WTC11 (cell line): Measurements from ENCODE around the gene CTNS. TPM values are rescaled to one million over a fixed set of nuclear protein-coding genes. Genes with fewer than 3 reads are reported as not detected.

Source experiments
- ATAC-seq: fragments of 200-7000 bp; cut with Tn5 transposase; 2 replicates; pipeline ENCODE4 v1.10.0; 2021; ENCODE audit warnings: mild to moderate bottlenecking, moderate library complexity
- CTCF ChIA-PET: fragments of 300-600 bp; sonication (Branson Sonifier 250); formaldehyde crosslinking; loops from one replicate; lab custom pipeline; 2021; ENCODE audit warnings: antibody characterized with exemption; lab: Charles Lee
- POLR2A ChIA-PET: fragments of 350-600 bp; sonication (Branson Sonifier 250); formaldehyde crosslinking; loops from one replicate; lab custom pipeline; 2021; ENCODE audit warnings: antibody characterized with exemption; lab: Charles Lee
- DNase-seq: peaks from one replicate; pipeline ENCODE4 v3.0.0; 2021; ENCODE audit warnings: low spot score
- H3K27ac Mint-ChIP-seq: 2 replicates; pipeline ENCODE4 v1.8.0; 2021; ENCODE audit warnings: mixed read lengths
- H3K27me3 Mint-ChIP-seq: 2 replicates; pipeline ENCODE4 v1.8.0; 2021; ENCODE audit warnings: low read depth, mild to moderate bottlenecking, moderate library complexity, mixed read lengths
- H3K36me3 Mint-ChIP-seq: 2 replicates; pipeline ENCODE4 v1.8.0; 2021; ENCODE audit warnings: mixed read lengths
- H3K4me1 Mint-ChIP-seq: 2 replicates; pipeline ENCODE4 v1.8.0; 2022; ENCODE audit warnings: mixed read lengths
- H3K4me3 Mint-ChIP-seq: 2 replicates; pipeline ENCODE4 v1.8.0; 2021; ENCODE audit warnings: mild to moderate bottlenecking, moderate library complexity, mixed read lengths
- H3K9me3 Mint-ChIP-seq: 2 replicates; pipeline ENCODE4 v1.8.0; 2021; ENCODE audit warnings: mixed read lengths
- ATF1 ChIP-seq: sonication (generic); formaldehyde crosslinking; IDR thresholded peaks from 2 replicates; pipeline ENCODE4 v1.8.1; 2023; ENCODE audit warnings: mild to moderate bottlenecking, moderate library complexity, missing genetic modification reagents
- CBFB ChIP-seq: sonication (generic); formaldehyde crosslinking; IDR thresholded peaks from 2 replicates; pipeline ENCODE4 v1.8.1; 2022; ENCODE audit warnings: mild to moderate bottlenecking, low read depth, missing genetic modification reagents
- CTCF ChIP-seq: fragments of 200-600 bp; IDR thresholded peaks from 2 replicates; pipeline ENCODE4 v1.8.0; 2022; ENCODE audit warnings: antibody characterized with exemption
- E2F5 ChIP-seq: sonication (generic); formaldehyde crosslinking; IDR thresholded peaks from 2 replicates; pipeline ENCODE4 v1.8.1; 2022; ENCODE audit warnings: mild to moderate bottlenecking, moderate library complexity, missing genetic modification reagents
- ELF4 ChIP-seq: sonication (generic); formaldehyde crosslinking; IDR thresholded peaks from 2 replicates; pipeline ENCODE4 v1.8.1; 2022; ENCODE audit warnings: low read depth, mild to moderate bottlenecking, moderate library complexity, missing genetic modification reagents
- GRHL2 ChIP-seq: fragments of 250-450 bp; sonication (Bioruptor Pico); IDR thresholded peaks from 2 replicates; pipeline ENCODE4 v1.8.0; 2022; ENCODE audit warnings: mild to moderate bottlenecking, moderate library complexity; ENCODE audit not compliant: insufficient replicate concordance, severe bottlenecking
- MLX ChIP-seq: sonication (generic); formaldehyde crosslinking; IDR thresholded peaks from 2 replicates; pipeline ENCODE4 v1.8.1; 2023; ENCODE audit warnings: mild to moderate bottlenecking, missing genetic modification reagents, moderate library complexity
- MYBL2 ChIP-seq: sonication (generic); formaldehyde crosslinking; IDR thresholded peaks from 2 replicates; pipeline ENCODE4 v1.8.1; 2023; ENCODE audit warnings: mild to moderate bottlenecking, moderate library complexity, missing genetic modification reagents
- NFE2L1 ChIP-seq: sonication (generic); formaldehyde crosslinking; IDR thresholded peaks from 2 replicates; pipeline ENCODE4 v1.8.1; 2023; ENCODE audit warnings: missing genetic modification reagents
- NFYB ChIP-seq: sonication (generic); formaldehyde crosslinking; conservative IDR thresholded peaks from 2 replicates; pipeline ENCODE4 v1.8.0; 2022; ENCODE audit warnings: low read depth, missing genetic modification reagents
- RORB ChIP-seq: fragments of 250-450 bp; sonication (Bioruptor Pico); IDR thresholded peaks from 2 replicates; pipeline ENCODE4 v1.9.0; 2021; ENCODE audit warnings: mild to moderate bottlenecking
- SMAD4 ChIP-seq: sonication (generic); formaldehyde crosslinking; IDR thresholded peaks from 2 replicates; pipeline ENCODE4 v1.8.0; 2022; ENCODE audit warnings: mild to moderate bottlenecking, missing genetic modification reagents
- ZNF232 ChIP-seq: sonication (generic); formaldehyde crosslinking; IDR thresholded peaks from 2 replicates; pipeline ENCODE4 v1.8.0; 2022; ENCODE audit warnings: mild to moderate bottlenecking, missing genetic modification reagents
- ZNF281 ChIP-seq: sonication (generic); formaldehyde crosslinking; IDR thresholded peaks from 2 replicates; pipeline ENCODE4 v1.8.0; 2023; ENCODE audit warnings: mild to moderate bottlenecking, missing genetic modification reagents
- ZNF396 ChIP-seq: fragments of 250-450 bp; sonication (Bioruptor Pico); IDR thresholded peaks from 2 replicates; pipeline ENCODE4 v1.8.0; 2021; ENCODE audit warnings: mild to moderate bottlenecking, moderate library complexity, borderline replicate concordance
- ZNF425 ChIP-seq: fragments of 250-450 bp; sonication (Bioruptor Pico); conservative IDR thresholded peaks from 2 replicates; pipeline ENCODE4 v1.9.0; 2021; ENCODE audit warnings: mild to moderate bottlenecking
- total RNA-seq: library from RNA; stranded (reverse); gene quantifications from 3 replicates; pipeline ENCODE4 v1.2.3, GENCODE V29; 2021

Gene CTNS
- total RNA-seq, 1 experiment from 2014 or later, result 10.7 TPM

- TF ChIP-seq ZNF396 (CRISPR knock-in tag) (no peak), ZNF232 (no peak), NFYB (CRISPR knock-in tag) (no peak), ELF4 (CRISPR knock-in tag) (no peak), GRHL2 (CRISPR knock-in tag) (no peak), CBFB (CRISPR knock-in tag) (no peak), MYBL2 (CRISPR knock-in tag) (no peak), CTCF (no peak), RORB (no peak), MLX (no peak)
- TF ChIP-seq, all 79 proteins: peak for 0
- DNase-seq (no peak), ATAC-seq (no peak)
- no peak overlapping the region for H3K4me3 Mint-ChIP-seq
- H3K27ac Mint-ChIP-seq, result no peak overlapping the region
- H3K9me3 Mint-ChIP-seq, result no peaks in the 10 kb centered on the region
- ChIA-PET POLR2A (interaction anchor here (0.6 kb wide), 1 partner anchor 155 kb away, joined by 3 read pairs; no protein-coding TSS in a partner anchor), CTCF (interaction anchor here (0.6 to 2.6 kb wide), 8 partner anchors 12 to 143 kb away, joined by 3 to 14 read pairs (median 3); partner anchors contain the start of genes CTNS, HASPIN and SHPK)
- H3K27me3 Mint-ChIP-seq, result no peaks in the 10 kb centered on the region; the same call in none of the 2 replicates
- H3K36me3 Mint-ChIP-seq, result no peaks in the 10 kb centered on the region
- peaks cover 11% of the 10 kb centered on the region for H3K4me1 Mint-ChIP-seq
These were observed 42.4 kb downstream of the CTNS start for GRCh38 chr17:3678821-3679530.

GRCh38 chr17:3679531-3680126 lies 43.1 kb downstream of the CTNS start:
- H3K27me3 Mint-ChIP-seq, result no peaks in the 10 kb centered on the region; the same call in none of the 2 replicates
- no peaks in the 10 kb centered on the region for H3K36me3 Mint-ChIP-seq
- peaks cover 10% of the 10 kb centered on the region for H3K4me1 Mint-ChIP-seq
- ATAC-seq, result no peak
- H3K4me3 Mint-ChIP-seq, result no peak overlapping the region
- no peak overlapping the region for H3K27ac Mint-ChIP-seq
- ChIA-PET POLR2A (interaction anchor here (0.6 kb wide), 1 partner anchor 155 kb away, joined by 3 read pairs; no protein-coding TSS in a partner anchor), CTCF (interaction anchor here (0.6 to 2.6 kb wide), 4 partner anchors 12 to 93 kb away, joined by 3 to 14 read pairs (median 3); partner anchors contain the start of gene HASPIN)
- no peak for TF ChIP-seq ATF1 (CRISPR knock-in tag)
- TF ChIP-seq ZNF232, result no peak
- TF ChIP-seq E2F5 (CRISPR knock-in tag), result no peak
- TF ChIP-seq ZNF425 (CRISPR knock-in tag), result no peak
- TF ChIP-seq ZNF281, result no peak
- TF ChIP-seq SMAD4 (CRISPR knock-in tag), result no peak
- no peak for TF ChIP-seq NFE2L1
- DNase-seq, result no peak
- H3K9me3 Mint-ChIP-seq, result no peaks in the 10 kb centered on the region
